Fibroblast of the aortic adventitia (primary cell): ENCODE measurements around the gene LRRC63. TPM values are rescaled to one million over a fixed set of nuclear protein-coding genes. Genes with fewer than 3 reads are reported as not detected.
"Not testable (repeated sequence)": the region's sequence is repeated elsewhere in the genome, so short reads cannot be mapped to it uniquely, and the experiment has no call there.

ENCODE experiments used
- DNase-seq: peaks from one replicate; pipeline ENCODE4 v3.0.0-alpha.2; 2010; ENCODE audit warnings: low read depth
- H3K4me3 ChIP-seq: 2 replicates; pipeline ENCODE4 v1.5.1; 2011; ENCODE audit warnings: low read depth, mild to moderate bottlenecking, control low read depth, low read length, moderate library complexity
- total RNA-seq: library from RNA; depleted of rRNA; stranded (reverse); fragments of >200 nt; gene quantifications from 2 replicates; pipeline ENCODE4 v1.2.3, GENCODE V29; 2012; ENCODE audit warnings: low replicate concordance
- TF ChIP-seq, protein P1 (sequence below): IDR thresholded peaks from 2 replicates; pipeline ENCODE4 v1.5.1; 2011; ENCODE audit warnings: mild to moderate bottlenecking, low read length, control low read depth, inconsistent platforms; ENCODE audit not compliant: insufficient read depth

Gene LRRC63, protein sequence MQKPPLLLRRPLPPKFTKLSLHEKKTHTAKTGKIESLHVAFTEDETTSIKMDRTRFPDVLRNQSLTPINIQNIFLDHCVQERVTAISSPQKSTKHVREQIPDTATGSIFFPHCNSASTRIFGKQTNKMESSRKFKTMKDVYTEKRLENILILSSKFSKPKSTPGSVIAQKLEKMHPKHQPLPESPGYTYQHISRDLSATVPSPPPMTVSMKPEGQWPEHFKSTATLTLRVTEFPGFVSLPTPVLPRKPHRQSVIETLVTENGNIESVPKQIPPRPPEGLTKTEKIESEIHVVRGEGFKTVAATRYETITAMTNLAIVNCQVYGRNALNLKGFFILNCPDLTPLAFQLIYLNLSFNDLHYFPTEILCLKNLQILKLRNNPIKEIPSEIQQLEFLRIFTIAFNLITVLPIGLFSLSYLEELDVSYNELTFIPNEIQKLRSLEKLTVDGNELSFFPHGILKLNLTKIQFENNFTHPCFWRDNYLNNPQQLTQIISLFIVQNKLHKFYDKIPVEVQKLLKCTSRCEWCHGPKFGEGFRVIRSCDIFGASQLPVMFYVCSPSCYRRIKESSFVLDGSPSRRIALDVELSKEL
- 0.09 and 0.41 TPM in 2 replicates for total RNA-seq

GRCh38 chr13:46211483-46212351, at the start of gene LRRC63:
TSS of gene LRRC63 (plus strand) at chr13:46211928. CDS start at chr13:46213035, 1,107 bp downstream.
- DNase-seq, result peak; percentile 40

GRCh38 chr13:46162741-46163140, 49.0 kb upstream of the LRRC63 start:
- DNase-seq, H3K4me3 ChIP-seq: not testable (repeated sequence)

More at GRCh38 chr13:46211483-46212351, at the start of gene LRRC63:
- TF ChIP-seq, protein P1, sequence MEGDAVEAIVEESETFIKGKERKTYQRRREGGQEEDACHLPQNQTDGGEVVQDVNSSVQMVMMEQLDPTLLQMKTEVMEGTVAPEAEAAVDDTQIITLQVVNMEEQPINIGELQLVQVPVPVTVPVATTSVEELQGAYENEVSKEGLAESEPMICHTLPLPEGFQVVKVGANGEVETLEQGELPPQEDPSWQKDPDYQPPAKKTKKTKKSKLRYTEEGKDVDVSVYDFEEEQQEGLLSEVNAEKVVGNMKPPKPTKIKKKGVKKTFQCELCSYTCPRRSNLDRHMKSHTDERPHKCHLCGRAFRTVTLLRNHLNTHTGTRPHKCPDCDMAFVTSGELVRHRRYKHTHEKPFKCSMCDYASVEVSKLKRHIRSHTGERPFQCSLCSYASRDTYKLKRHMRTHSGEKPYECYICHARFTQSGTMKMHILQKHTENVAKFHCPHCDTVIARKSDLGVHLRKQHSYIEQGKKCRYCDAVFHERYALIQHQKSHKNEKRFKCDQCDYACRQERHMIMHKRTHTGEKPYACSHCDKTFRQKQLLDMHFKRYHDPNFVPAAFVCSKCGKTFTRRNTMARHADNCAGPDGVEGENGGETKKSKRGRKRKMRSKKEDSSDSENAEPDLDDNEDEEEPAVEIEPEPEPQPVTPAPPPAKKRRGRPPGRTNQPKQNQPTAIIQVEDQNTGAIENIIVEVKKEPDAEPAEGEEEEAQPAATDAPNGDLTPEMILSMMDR, result no peak
- peak within 1 kb of the TSS; percentile 65 for H3K4me3 ChIP-seq

DNA sequence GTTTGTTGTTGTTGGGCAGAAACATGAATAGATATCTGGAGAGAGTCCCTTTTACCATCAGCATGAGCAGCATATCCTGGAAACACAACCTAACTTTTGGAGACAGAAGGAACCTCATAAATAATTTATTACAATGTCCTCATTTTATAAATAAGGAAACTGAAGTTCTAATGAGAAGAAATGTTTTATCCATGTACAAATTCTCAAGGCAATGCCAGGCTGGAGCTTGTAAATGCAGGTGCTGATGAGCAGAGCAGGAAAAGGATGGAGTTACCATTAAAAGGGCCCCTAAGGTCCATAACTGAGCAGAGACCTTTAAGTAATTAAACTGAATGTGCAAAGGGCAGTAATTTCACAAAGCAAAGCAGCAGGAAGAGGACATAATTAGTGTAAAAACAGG, 47.1 kb upstream of the LRRC63 start:
- TF ChIP-seq, protein P1, result no peak
- H3K4me3 ChIP-seq, result no peak overlapping the region
- no peak for DNase-seq

DNA sequence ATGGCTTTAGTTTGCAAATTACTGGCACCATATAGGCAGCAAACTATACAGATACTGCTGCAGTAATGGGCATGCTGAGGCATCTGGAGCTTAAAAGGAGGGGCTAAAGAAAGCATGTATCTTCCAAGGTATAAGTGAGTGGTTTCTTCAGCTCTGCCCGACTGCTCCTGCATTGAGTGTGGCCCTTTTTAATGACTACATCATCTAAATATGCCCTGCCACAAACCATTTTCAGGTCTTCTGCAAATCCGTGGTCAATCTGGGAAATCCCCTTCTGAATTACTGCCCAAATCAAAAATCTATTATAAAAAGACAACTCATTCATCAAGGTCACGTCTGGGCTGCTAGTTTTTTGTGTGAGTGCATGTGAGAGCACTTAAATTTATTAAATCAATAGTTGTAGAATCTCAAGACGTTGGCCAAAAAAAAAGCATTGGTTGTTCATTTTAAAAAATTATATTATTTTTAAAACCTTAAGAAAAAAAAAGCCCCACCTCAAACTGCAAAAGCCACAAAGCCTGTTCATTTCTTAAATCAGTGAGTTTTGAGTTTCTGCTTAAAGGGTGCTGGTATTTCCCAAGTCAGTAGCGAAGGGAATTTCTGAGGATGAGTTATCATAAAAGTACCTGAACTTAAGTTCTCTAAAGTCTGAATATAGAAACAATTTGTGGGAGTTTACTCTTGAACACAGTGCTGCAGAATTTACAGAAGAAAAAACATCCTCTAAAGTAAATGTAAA, 46.1 kb upstream of the LRRC63 start:
- TF ChIP-seq, protein P1, result no peak
- no peak for DNase-seq
- H3K4me3 ChIP-seq, result no peak overlapping the region

DNA sequence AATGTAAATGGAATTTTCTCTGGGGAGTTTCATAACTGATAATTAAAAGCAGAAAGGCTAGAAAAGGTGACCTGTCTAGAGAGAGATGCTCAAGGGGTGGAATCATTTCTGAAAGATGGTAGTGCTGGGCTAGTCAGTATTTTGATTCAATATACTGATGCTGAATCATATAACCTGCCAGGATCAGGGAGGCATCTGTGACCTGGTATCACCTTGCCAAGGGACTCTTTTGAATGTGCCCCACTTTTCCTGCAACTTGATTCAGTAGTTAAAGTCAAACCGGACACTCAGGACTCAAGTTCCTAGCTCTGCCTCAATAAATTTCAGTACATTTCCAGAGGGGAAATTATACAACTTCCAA, 45.5 kb upstream of the LRRC63 start:
- TF ChIP-seq, protein P1, result no peak
- no peak overlapping the region for H3K4me3 ChIP-seq

GRCh38 chr13:46166947-46167610, 44.6 kb upstream of the LRRC63 start:
- no peak for DNase-seq
- TF ChIP-seq, protein P1, result no peak
- H3K4me3 ChIP-seq, result no peak overlapping the region

More for the DNA sequence above, 45.5 kb upstream of the LRRC63 start:
- no peak for DNase-seq
